HG02943 (cell line): ENCODE results near the gene UGT1A10.
"Not testable (repeated sequence)": the region's sequence is repeated elsewhere in the genome, so short reads cannot be mapped to it uniquely, and the experiment has no call there.

ENCODE experiments used
- ATAC-seq: cut with Tn5 transposase; IDR thresholded peaks from one replicate; pipeline ENCODE4 v1.9.1; 2021; ENCODE audit warnings: mild to moderate bottlenecking, low read depth, moderate library complexity; ENCODE audit not compliant: unreplicated experiment

UGT1A10 gene

GRCh38 chr2:233655043-233655442 lies 18.8 kb downstream of the UGT1A10 start:
- ATAC-seq: no peak

- ATAC-seq: not testable (repeated sequence)
Measured at GRCh38 chr2:233655943-233656342, 19.7 kb downstream of the UGT1A10 start.

- ATAC-seq: no peak
Measured at GRCh38 chr2:233656443-233656842, 20.2 kb downstream of the UGT1A10 start.

- ATAC-seq: no peak
Measured at GRCh38 chr2:233658610-233659009, 22.4 kb downstream of the UGT1A10 start.

- ATAC-seq: no peak
Measured at GRCh38 chr2:233663911-233664310, 27.7 kb downstream of the UGT1A10 start.

GRCh38 chr2:233668605-233669260 lies 32.5 kb downstream of the UGT1A10 start:
- no peak for ATAC-seq

- no peak for ATAC-seq
Measured at GRCh38 chr2:233671290-233672161, 35.3 kb downstream of the UGT1A10 start, which contains the start of gene UGT1A9. Gene UGT1A9, plus strand, starts transcription at chr2:233671898. Its CDS starts 37 bp downstream, at chr2:233671935.

- ATAC-seq: no peak
Measured at GRCh38 chr2:233672886-233673285, 36.6 kb downstream of the UGT1A10 start.

GRCh38 chr2:233673896-233674295 lies 37.6 kb downstream of the UGT1A10 start:
- no peak for ATAC-seq

GRCh38 chr2:233674314-233674713 lies 38.1 kb downstream of the UGT1A10 start:
- ATAC-seq: no peak

GRCh38 chr2:233674995-233675394 lies 38.7 kb downstream of the UGT1A10 start:
- ATAC-seq: no peak

GRCh38 chr2:233676046-233676445 lies 39.8 kb downstream of the UGT1A10 start:
- no peak for ATAC-seq

GRCh38 chr2:233679196-233679595 lies 42.9 kb downstream of the UGT1A10 start:
- no peak for ATAC-seq

GRCh38 chr2:233680361-233681045 lies 44.3 kb downstream of the UGT1A10 start:
- no peak for ATAC-seq

- ATAC-seq: no peak
Measured at GRCh38 chr2:233681521-233682099, 45.4 kb downstream of the UGT1A10 start, which contains the start of gene UGT1A7. Gene UGT1A7, plus strand, starts transcription at chr2:233681901. Its CDS starts 37 bp downstream, at chr2:233681938.

- ATAC-seq: no peak
Measured at GRCh38 chr2:233684640-233685039, 48.4 kb downstream of the UGT1A10 start.

GRCh38 chr2:233686928-233687327 lies 50.7 kb downstream of the UGT1A10 start:
- ATAC-seq: no peak

GRCh38 chr2:233688341-233688740 lies 52.1 kb downstream of the UGT1A10 start:
- ATAC-seq: no peak

- no peak for ATAC-seq
Measured at GRCh38 chr2:233689031-233689430, 52.8 kb downstream of the UGT1A10 start.

- no peak for ATAC-seq
Measured at GRCh38 chr2:233689501-233689900, 53.3 kb downstream of the UGT1A10 start.

GRCh38 chr2:233690444-233690843 lies 54.2 kb downstream of the UGT1A10 start:
- no peak for ATAC-seq
